Kidney (tissue), 14 donors: Measurements from ENCODE around the gene BAZ2B. TPM values are rescaled to one million over a fixed set of nuclear protein-coding genes. Genes with fewer than 3 reads are reported as not detected.

Source experiments
- DNase-seq, 5 donors: peaks; one replicate each; pipeline ENCODE4 v3.0.0-alpha.2; 2013 to 2020
- FAIRE-seq: peaks from 2 replicates; lab custom pipeline; 2012; peaks lifted over from hg19 to GRCh38; lab: Jason Lieb, UNC
- H3K27ac ChIP-seq, 2 donors: one replicate each; pipeline ENCODE4 v1.7.0; 2013; ENCODE audit warnings: low read depth in 2 of 2, low read length in 2 of 2, inconsistent platforms in 1 of 2
- H3K27me3 ChIP-seq: one replicate; pipeline ENCODE4 v1.7.1; 2013; ENCODE audit warnings: low read length, inconsistent platforms; ENCODE audit not compliant: control insufficient read depth, insufficient read depth
- H3K36me3 ChIP-seq, 3 donors: one replicate each; pipeline versions ENCODE4 v1.7.0 to v1.7.1; 2013; ENCODE audit warnings: low read length in 3 of 3, control low read depth in 1 of 3, inconsistent platforms in 1 of 3; ENCODE audit not compliant: insufficient read depth in 3 of 3, control insufficient read depth in 2 of 3
- H3K4me1 ChIP-seq, 3 donors: one replicate each; pipeline versions ENCODE4 v1.7.0 to v1.7.1; 2013; ENCODE audit warnings: low read length in 3 of 3, inconsistent platforms in 1 of 3, low read depth in 1 of 3; ENCODE audit not compliant: control insufficient read depth in 2 of 3, insufficient read depth in 2 of 3
- H3K4me3 ChIP-seq, 3 donors: one replicate each; pipeline versions ENCODE4 v1.7.0 to v1.8.1; 2013; ENCODE audit warnings: low read length in 3 of 3, control low read depth in 1 of 3, inconsistent platforms in 1 of 3
- H3K9ac ChIP-seq, 3 donors: one replicate each; pipeline versions ENCODE4 v1.7.0 to v1.7.1; 2013; ENCODE audit warnings: low read length in 3 of 3, control low read depth in 1 of 3, inconsistent platforms in 1 of 3
- H3K9me3 ChIP-seq, 3 donors: one replicate each; pipeline versions ENCODE4 v1.7.0 to v1.7.1; 2013; ENCODE audit warnings: low read length in 3 of 3, control low read depth in 1 of 3, inconsistent platforms in 1 of 3; ENCODE audit not compliant: control insufficient read depth in 2 of 3, insufficient read depth in 1 of 3
- intact Hi-C: fragments of 100-400 bp; cut with DNase I; formaldehyde crosslinking; loops from one replicate; pipeline ENCODE4 v1.11.1; 2022
- polyA plus RNA-seq: library from polyadenylated mRNA; stranded (reverse); fragments of 350-450 nt; fragmentation: Illumina TruSeq; extraction: RNeasy Lipid Tissue Mini Kit (QIAGEN cat#74804); gene quantifications from one replicate; pipeline ENCODE4 v1.2.3, GENCODE V29; 2014; ENCODE audit warnings: low read depth, low replicate concordance; ENCODE audit not compliant: insufficient read depth
- total RNA-seq: library from RNA; stranded (reverse); fragmentation: NEBNext Ultra II Directional; extraction: Animal tissue kit (Norgen Biotek cat#: 25700); gene quantifications from one replicate; pipeline ENCODE4 v1.2.1, GENCODE V29; 2021
- TF ChIP-seq, protein P1 (sequence below): IDR thresholded peaks from 3 replicates; pipeline ENCODE4 v1.5.1; 2012; ENCODE audit warnings: mild to moderate bottlenecking, moderate library complexity, borderline replicate concordance; ENCODE audit not compliant: insufficient read depth; ENCODE audit errors: extremely low read depth
- donor health status: control.
- donor health status: control.
- donor health status: control.
- donor health status: control.
- donor health status: control.
- donor health status: DM: yes; HTN: yes; CAD: no.
- donor health status: Normal renal cell carcinoma (clear cell type).

BAZ2B gene
- total and polyA plus RNA-seq, 2 donors from 2014 or later, result 5.1 to 87.3 TPM

GRCh38 chr2:159586034-159586433 lies 30.3 kb downstream of the BAZ2B start:
- H3K36me3 ChIP-seq, result no peaks in the 10 kb centered on the region
- FAIRE-seq (no peak), DNase-seq (no peak)
- H3K9me3 ChIP-seq, result no peaks in the 10 kb centered on the region
- H3K27ac ChIP-seq, result no peak overlapping the region
- H3K4me3 ChIP-seq, result no peak overlapping the region
- no peaks in the 10 kb centered on the region for H3K27me3 ChIP-seq
- H3K4me1 ChIP-seq, result no peaks in the 10 kb centered on the region
- TF ChIP-seq, protein P1, sequence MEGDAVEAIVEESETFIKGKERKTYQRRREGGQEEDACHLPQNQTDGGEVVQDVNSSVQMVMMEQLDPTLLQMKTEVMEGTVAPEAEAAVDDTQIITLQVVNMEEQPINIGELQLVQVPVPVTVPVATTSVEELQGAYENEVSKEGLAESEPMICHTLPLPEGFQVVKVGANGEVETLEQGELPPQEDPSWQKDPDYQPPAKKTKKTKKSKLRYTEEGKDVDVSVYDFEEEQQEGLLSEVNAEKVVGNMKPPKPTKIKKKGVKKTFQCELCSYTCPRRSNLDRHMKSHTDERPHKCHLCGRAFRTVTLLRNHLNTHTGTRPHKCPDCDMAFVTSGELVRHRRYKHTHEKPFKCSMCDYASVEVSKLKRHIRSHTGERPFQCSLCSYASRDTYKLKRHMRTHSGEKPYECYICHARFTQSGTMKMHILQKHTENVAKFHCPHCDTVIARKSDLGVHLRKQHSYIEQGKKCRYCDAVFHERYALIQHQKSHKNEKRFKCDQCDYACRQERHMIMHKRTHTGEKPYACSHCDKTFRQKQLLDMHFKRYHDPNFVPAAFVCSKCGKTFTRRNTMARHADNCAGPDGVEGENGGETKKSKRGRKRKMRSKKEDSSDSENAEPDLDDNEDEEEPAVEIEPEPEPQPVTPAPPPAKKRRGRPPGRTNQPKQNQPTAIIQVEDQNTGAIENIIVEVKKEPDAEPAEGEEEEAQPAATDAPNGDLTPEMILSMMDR, result no peak
- intact Hi-C loops, result no loop called here
- no peak overlapping the region for H3K9ac ChIP-seq

DNA sequence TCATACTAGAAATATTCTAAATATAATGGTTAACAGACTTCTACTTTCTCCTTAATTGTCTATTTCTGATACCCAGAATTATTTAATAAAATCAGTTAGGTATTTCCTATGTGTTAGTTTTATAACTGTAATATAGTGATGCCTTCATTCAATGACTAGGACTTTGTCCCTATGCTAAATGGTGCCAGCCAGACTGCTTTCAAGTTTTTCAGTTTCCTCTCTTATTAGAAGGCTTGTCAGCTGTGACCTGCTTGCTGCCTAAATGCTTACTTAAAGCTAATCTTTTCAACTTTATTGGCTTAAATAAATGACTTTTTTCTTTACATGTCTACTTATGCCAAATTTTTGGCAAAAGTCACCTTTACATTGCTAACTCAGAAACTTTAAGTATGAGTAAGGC lies 30.7 kb downstream of the BAZ2B start:
- Histone ChIP-seq H3K9ac (no peak overlapping the region), H3K36me3 (no peaks in the 10 kb centered on the region), H3K9me3 (no peaks in the 10 kb centered on the region), H3K4me3 (no peak overlapping the region), H3K4me1 (no peaks in the 10 kb centered on the region), H3K27me3 (no peaks in the 10 kb centered on the region), H3K27ac (no peak overlapping the region)
- TF ChIP-seq, protein P1, result no peak
- no peak for FAIRE-seq
- DNase-seq, result no peak
- intact Hi-C loops, result no loop called here

- H3K9me3 ChIP-seq, result no peaks in the 10 kb centered on the region
- intact Hi-C loops, result no loop called here
- no peaks in the 10 kb centered on the region for H3K36me3 ChIP-seq
- FAIRE-seq (no peak), DNase-seq (no peak)
- no peaks in the 10 kb centered on the region for H3K4me1 ChIP-seq
- H3K4me3 ChIP-seq, result no peak overlapping the region
- H3K27me3 ChIP-seq, result no peaks in the 10 kb centered on the region
- H3K9ac ChIP-seq, result no peak overlapping the region
- H3K27ac ChIP-seq, result no peak overlapping the region
- TF ChIP-seq, protein P1, result no peak
Observed at GRCh38 chr2:159584796-159585195, 31.6 kb downstream of the BAZ2B start.
